PC-9 (cell line): Measurements from ENCODE around the gene TMEM88.

Source experiments
- CTCF ChIP-seq: fragments of 200-600 bp; sonication (generic); conservative IDR thresholded peaks from 2 replicates; pipeline ENCODE4 v1.6.1; 2017; ENCODE audit warnings: mixed run types, antibody characterized with exemption, mild to moderate bottlenecking, moderate library complexity
- EZH2 ChIP-seq: fragments of 200-600 bp; sonication (generic); IDR thresholded peaks from 2 replicates; pipeline ENCODE4 v1.8.0; 2017; ENCODE audit warnings: antibody characterized with exemption, low read depth

GRCh38 chr17:7839876-7840261 is 15.0 kb upstream of the TMEM88 start:
- no peak for TF ChIP-seq CTCF
- TF ChIP-seq EZH2 = no peak
